ENCODE results near the gene TRMT61A. TPM values are rescaled to one million over a fixed set of nuclear protein-coding genes. Genes with fewer than 3 reads are reported as not detected.
A peak's percentile ranks its signal among the peaks of the same experiment; 100 is the strongest.

The TRMT61A gene
- total RNA-seq, 1 experiment from 2014 or later: 3.8 TPM

- no peak for DNase-seq (ENCODE audit: low read depth)
Observed at GRCh38 chr14:103535081-103535890, 6.3 kb downstream of the TRMT61A start.

- DNase-seq (ENCODE audit: low read depth): no peak
Observed at GRCh38 chr14:103535891-103536565, 7.0 kb downstream of the TRMT61A start.

GRCh38 chr14:103536693-103537092 lies 7.7 kb downstream of the TRMT61A start:
- DNase-seq (ENCODE audit: low read depth): no peak

- no peak for DNase-seq (ENCODE audit: low read depth)
Observed at GRCh38 chr14:103537175-103537990, 8.4 kb downstream of the TRMT61A start.

- no peak for DNase-seq (ENCODE audit: low read depth)
Observed at GRCh38 chr14:103538291-103539055, 9.5 kb downstream of the TRMT61A start.

- no peak for DNase-seq (ENCODE audit: low read depth)
Observed at GRCh38 chr14:103539056-103539825, 10.2 kb downstream of the TRMT61A start.

- DNase-seq (ENCODE audit: low read depth): no peak
Observed at GRCh38 chr14:103540821-103541708, 12.1 kb downstream of the TRMT61A start.

- no peak for DNase-seq (ENCODE audit: low read depth)
Observed at GRCh38 chr14:103541709-103542604, 13.0 kb downstream of the TRMT61A start.

GRCh38 chr14:103542605-103543088 lies 13.7 kb downstream of the TRMT61A start:
- peak; percentile 57 for DNase-seq (ENCODE audit: low read depth)

GRCh38 chr14:103543140-103543539 lies 14.1 kb downstream of the TRMT61A start:
- DNase-seq (ENCODE audit: low read depth): no peak

- no peak for DNase-seq (ENCODE audit: low read depth)
Observed at GRCh38 chr14:103543721-103544387, 14.9 kb downstream of the TRMT61A start.

GRCh38 chr14:103544388-103545218 lies 15.6 kb downstream of the TRMT61A start:
- DNase-seq (ENCODE audit: low read depth): no peak

- DNase-seq (ENCODE audit: low read depth): no peak
Observed at GRCh38 chr14:103545219-103545914, 16.4 kb downstream of the TRMT61A start.

- DNase-seq (ENCODE audit: low read depth): no peak
Observed at GRCh38 chr14:103545915-103546651, 17.1 kb downstream of the TRMT61A start.

- DNase-seq (ENCODE audit: low read depth): peak; percentile 21
Observed at GRCh38 chr14:103546652-103547454, 17.9 kb downstream of the TRMT61A start.

Data from RPMI7951 (cell line).